H1 (cell line): Measurements from ENCODE around the gene C7orf57. TPM values are rescaled to one million over a fixed set of nuclear protein-coding genes. Genes with fewer than 3 reads are reported as not detected.

Source experiments
- CTCF ChIA-PET: fragments of 300-600 bp; sonication (Branson Sonifier 250); formaldehyde crosslinking; loops from one replicate; lab custom pipeline; 2021; ENCODE audit not compliant: partially characterized antibody; lab: Charles Lee
- POLR2A ChIA-PET: fragments of 300-600 bp; sonication (Branson Sonifier 250); formaldehyde crosslinking; loops from one replicate; lab custom pipeline; 2021; ENCODE audit warnings: inconsistent platforms; ENCODE audit not compliant: partially characterized antibody; lab: Charles Lee
- DNase-seq, 2 experiments: peaks; one replicate each; pipeline versions ENCODE4 v3.0.0 to v3.0.0-alpha.2; 2010 to 2022; ENCODE audit warnings: low spot score in 2 of 2, low read depth in 1 of 2, mixed read lengths in 1 of 2
- FAIRE-seq: peaks from 2 replicates; lab custom pipeline; 2011; peaks lifted over from hg19 to GRCh38; lab: Jason Lieb, UNC
- H2AFZ ChIP-seq: 2 replicates; pipeline ENCODE4 v1.8.1; 2012; ENCODE audit warnings: low read length, inconsistent platforms
- H2AK5ac ChIP-seq: 2 replicates; pipeline ENCODE4 v1.6.1; 2013; ENCODE audit warnings: low read depth, low read length
- H2BK120ac ChIP-seq: replicated peaks from 2 replicates; pipeline ENCODE3; 2013; ENCODE audit warnings: low read depth, low read length, inconsistent platforms
- H2BK12ac ChIP-seq: 2 replicates; pipeline ENCODE4 v1.6.1; 2013; ENCODE audit warnings: low read depth, low read length
- H2BK15ac ChIP-seq: 2 replicates; pipeline ENCODE4 v1.6.1; 2013; ENCODE audit warnings: low read length
- H2BK20ac ChIP-seq: 2 replicates; pipeline ENCODE4 v1.6.1; 2013; ENCODE audit warnings: low read length
- H2BK5ac ChIP-seq: 2 replicates; pipeline ENCODE4 v1.6.1; 2013; ENCODE audit warnings: low read depth, low read length
- H3K14ac ChIP-seq: 2 replicates; pipeline ENCODE4 v1.6.1; 2013; ENCODE audit warnings: inconsistent platforms; ENCODE audit not compliant: insufficient read length
- H3K18ac ChIP-seq: 2 replicates; pipeline ENCODE4 v1.6.1; 2013; ENCODE audit warnings: low read length; ENCODE audit errors: extremely low read depth
- H3K23ac ChIP-seq: 2 replicates; pipeline ENCODE4 v1.6.1; 2013; ENCODE audit warnings: inconsistent platforms; ENCODE audit not compliant: insufficient read length
- H3K23me2 ChIP-seq: 2 replicates; pipeline ENCODE4 v1.6.1; 2013; ENCODE audit warnings: low read depth, low read length
- H3K27ac ChIP-seq: 2 replicates; pipeline ENCODE4 v1.6.1; 2011; ENCODE audit warnings: low read depth, low read length, inconsistent platforms
- H3K27me3 ChIP-seq, 4 experiments: replicated peaks in 1 of 4; 1 replicate in 1 of 4; 2 replicates in 3 of 4; pipeline versions ENCODE4 v1.6.1 to v1.8.1; 2011 to 2013; ENCODE audit warnings: low read length in 3 of 4, mild to moderate bottlenecking in 3 of 4, inconsistent platforms in 2 of 4, mixed read lengths in 2 of 4, moderate library complexity in 1 of 4; ENCODE audit not compliant: control insufficient read depth in 3 of 4, insufficient read depth in 3 of 4; ENCODE audit errors: extremely low read depth in 1 of 4
- H3K36me3 ChIP-seq, 4 experiments: 2 replicates each; pipeline versions ENCODE4 v1.6.1 to v1.8.1; 2011 to 2013; ENCODE audit warnings: mild to moderate bottlenecking in 4 of 4, low read length in 3 of 4, moderate library complexity in 2 of 4, control low read depth in 1 of 4, inconsistent platforms in 1 of 4; ENCODE audit not compliant: insufficient read depth in 4 of 4, control insufficient read depth in 2 of 4
- H3K4ac ChIP-seq: replicated peaks from 2 replicates; pipeline ENCODE3; 2013; ENCODE audit warnings: low read length, low read depth, mixed read lengths, inconsistent platforms; ENCODE audit not compliant: insufficient read length
- H3K4me1 ChIP-seq, 4 experiments: replicated peaks in 1 of 4; 1 replicate in 1 of 4; 2 replicates in 3 of 4; pipeline versions ENCODE4 v1.6.1 to v1.8.1; 2011 to 2013; ENCODE audit warnings: low read length in 3 of 4, inconsistent platforms in 2 of 4, mixed read lengths in 1 of 4; ENCODE audit not compliant: insufficient read depth in 4 of 4, control insufficient read depth in 3 of 4
- H3K4me2 ChIP-seq, 2 experiments: 2 replicates each; pipeline versions ENCODE4 v1.6.1 to v1.8.1; 2011 to 2013; ENCODE audit warnings: low read depth in 2 of 2, low read length in 2 of 2, control low read depth in 1 of 2, inconsistent platforms in 1 of 2, mild to moderate bottlenecking in 1 of 2; ENCODE audit not compliant: insufficient read depth in 1 of 2
- H3K4me3 ChIP-seq, 4 experiments: fragments of 200-600, 300-600 bp in 1 of 4; sonication (generic), shearing (Covaris generic), sonication (Bioruptor Twin) in 1 of 4; 2 replicates each; pipeline versions ENCODE4 v1.5.1 to v1.8.1; 2011 to 2016; ENCODE audit warnings: low read length in 4 of 4, low read depth in 3 of 4, control low read depth in 2 of 4, inconsistent platforms in 2 of 4, mild to moderate bottlenecking in 2 of 4, mixed read lengths in 1 of 4, moderate library complexity in 1 of 4; ENCODE audit not compliant: insufficient read depth in 2 of 4; ENCODE audit errors: extremely low read depth in 1 of 4
- H3K56ac ChIP-seq: replicated peaks from 2 replicates; pipeline ENCODE3; 2013; ENCODE audit warnings: low read depth, mild to moderate bottlenecking, mixed read lengths, low read length, inconsistent platforms; ENCODE audit not compliant: insufficient read length
- H3K79me1 ChIP-seq: 2 replicates; pipeline ENCODE4 v1.6.1; 2013; ENCODE audit warnings: low read depth, low read length, control low read depth
- H3K79me2 ChIP-seq, 2 experiments: 2 replicates each; pipeline versions ENCODE4 v1.6.1 to v1.8.1; 2012 to 2013; ENCODE audit warnings: low read length in 2 of 2, mild to moderate bottlenecking in 2 of 2, inconsistent platforms in 1 of 2; ENCODE audit not compliant: insufficient read depth in 2 of 2, control insufficient read depth in 1 of 2
- H3K9ac ChIP-seq, 4 experiments: replicated peaks in 1 of 4; 1 replicate in 1 of 4; 2 replicates in 3 of 4; pipeline versions ENCODE4 v1.6.1 to v1.8.1; 2011 to 2013; ENCODE audit warnings: low read depth in 3 of 4, low read length in 3 of 4, control low read depth in 2 of 4, mild to moderate bottlenecking in 2 of 4, moderate library complexity in 2 of 4, inconsistent platforms in 1 of 4; ENCODE audit errors: extremely low read depth in 1 of 4
- H3K9me3 ChIP-seq, 2 experiments: 2 replicates each; pipeline versions ENCODE4 v1.6.1 to v1.8.1; 2012 to 2013; ENCODE audit warnings: mild to moderate bottlenecking in 2 of 2, moderate library complexity in 2 of 2, control low read depth in 1 of 2, inconsistent platforms in 1 of 2, low read depth in 1 of 2, low read length in 1 of 2, mixed read lengths in 1 of 2; ENCODE audit not compliant: insufficient read depth in 2 of 2
- H4K20me1 ChIP-seq, 2 experiments: replicated peaks in 1 of 2; 2 replicates each; pipeline versions ENCODE3 to v1.8.1; 2011 to 2013; ENCODE audit warnings: inconsistent platforms in 2 of 2, low read length in 2 of 2, mild to moderate bottlenecking in 1 of 2; ENCODE audit not compliant: insufficient read depth in 2 of 2, control insufficient read depth in 1 of 2
- H4K5ac ChIP-seq: 2 replicates; pipeline ENCODE4 v1.6.1; 2013; ENCODE audit warnings: low read length, low read depth, mixed read lengths, inconsistent platforms; ENCODE audit not compliant: insufficient read length
- H4K8ac ChIP-seq: 2 replicates; pipeline ENCODE4 v1.8.0; 2013; ENCODE audit warnings: mild to moderate bottlenecking, moderate library complexity, low read length, inconsistent platforms; ENCODE audit not compliant: insufficient read depth; ENCODE audit errors: extremely low read depth
- H4K91ac ChIP-seq: replicated peaks from 2 replicates; pipeline ENCODE3; 2013; ENCODE audit warnings: low read length, mixed read lengths, inconsistent platforms; ENCODE audit not compliant: insufficient read length
- FOSL1 ChIP-seq: IDR thresholded peaks from 2 replicates; pipeline ENCODE4 v1.6.1; 2011; ENCODE audit warnings: mild to moderate bottlenecking, low read depth, low read length, moderate library complexity; ENCODE audit not compliant: insufficient read depth
- POLR2A ChIP-seq, 2 experiments: IDR thresholded peaks; 1 replicate in 1 of 2; 2 replicates in 1 of 2; pipeline ENCODE4 v1.6.1; 2011; ENCODE audit warnings: low read depth in 2 of 2, low read length in 2 of 2, mild to moderate bottlenecking in 2 of 2; ENCODE audit errors: control extremely low read depth in 1 of 2
- SP1 ChIP-seq: IDR thresholded peaks from 2 replicates; pipeline ENCODE4 v1.6.1; 2011; ENCODE audit warnings: low read depth, low read length
- WGBS, 2 experiments: shearing (Covaris generic) in 1 of 2; methylation state at CpG; one replicate each; pipeline versions ENCODE4 v1.1.6 to v1.1.7; 2013 to 2015; ENCODE audit warnings: low lambda C conversion rate in 2 of 2, mixed read lengths in 2 of 2, inconsistent platforms in 1 of 2, low coverage in 1 of 2, missing lambda C conversion rate in 1 of 2; ENCODE audit not compliant: insufficient replicate concordance in 2 of 2, insufficient coverage in 1 of 2, insufficient read length in 1 of 2; ENCODE audit errors: extremely low coverage in 1 of 2, missing lambda C conversion rate in 1 of 2; 5-methylcytosine and 5-hydroxymethylcytosine counted together
- polyA plus RNA-seq, 7 experiments: library from polyadenylated mRNA; depleted of rRNA in 3 of 7; stranded (reverse) in 5 of 7; unstranded in 2 of 7; fragments of >200 nt in 5 of 7; fragments of 200-250 nt in 2 of 7; gene quantifications; 1 replicate in 5 of 7; 2 replicates in 1 of 7; 4 replicates in 1 of 7; pipeline versions ENCODE4 v1.2.1 to v1.2.3, GENCODE V29; 2011 to 2013; ENCODE audit warnings: missing spikeins in 2 of 7, mixed read lengths in 2 of 7
- total RNA-seq: library from RNA; stranded (reverse); fragmentation: NEBNext Ultra II Directional; extraction: Animal tissue kit (Norgen Biotek cat#: 25700); gene quantifications from 2 replicates; pipeline ENCODE4 v1.2.1, GENCODE V29; 2021

Gene C7orf57
- total and polyA plus RNA-seq, 2 of the 8 experiments (the other 6 are each of a cell fraction or from before 2014, with no cell fraction given), result 0.08 to 0.56 TPM

GRCh38 chr7:48091506-48092433 lies 56.4 kb downstream of the C7orf57 start:
- Histone ChIP-seq H2BK20ac (no peak overlapping the region), H3K14ac (no peak overlapping the region), H3K79me1 (peaks cover 2% of the 10 kb centered on the region; the same call in 1 of the 2 replicates), H4K91ac (no peak overlapping the region), H4K20me1 (no peaks in the 10 kb centered on the region), H3K4me3 (peak overlapping the region in 2 of 4 experiments; percentile 4 to 85; a peak in 2 of 8 replicates), H4K8ac (no peak overlapping the region), H2AK5ac (no peak overlapping the region), H3K36me3 (peaks cover 9 to 51% (median 22%) of the 10 kb centered on the region in 4 experiments; a peak in 7 of 8 replicates), H3K4me2 (peak overlapping the region in 1 of 2 experiments; percentile 92; a peak in 2 of 4 replicates), H2BK12ac (no peak overlapping the region), H2BK120ac (no peak overlapping the region), H3K9ac (no peak overlapping the region), H3K9me3 (no peaks in the 10 kb centered on the region), H2BK15ac (0 out of 2 replicates have a peak overlapping the region, but pooled peaks have one; percentile 67), H3K4me1 (peaks cover 3 to 9% (median 7%) of the 10 kb centered on the region in 4 experiments), H3K27ac (no peak overlapping the region), H3K23ac (no peak overlapping the region), H3K23me2 (peaks cover 7% of the 10 kb centered on the region; the same call in 1 of the 2 replicates), H3K4ac (no peak overlapping the region), H3K56ac (no peak overlapping the region), H2BK5ac (no peak overlapping the region), H3K27me3 (no peaks in the 10 kb centered on the region), H3K79me2 (peaks cover 0 to 6% of the 10 kb centered on the region in 2 experiments; a peak in 1 of 4 replicates), H4K5ac (no peak overlapping the region), H3K18ac (no peak overlapping the region), H2AFZ (no peak overlapping the region)
- DNase-seq (peak in 1 of 2 experiments; percentile 37), FAIRE-seq (no peak)
- 83% methylated on average over 10 of the region's 10 CpGs; no CpG with 5 or more reads in 1 of the 2 experiments for WGBS, 2 experiments
- CTCF ChIA-PET, result interaction anchor here (0.9 to 5.7 kb wide), 6 partner anchors 11 to 147 kb away, joined by 3 to 34 read pairs (median 6); no protein-coding TSS in a partner anchor
- TF ChIP-seq SP1 (no peak), FOSL1 (no peak), POLR2A (IDR thresholded peaks at IDR 0.05; ENCODE audit: control extremely low read depth in 1 of 2, low read depth in 2 of 2, low read length in 2 of 2) (peak in 1 of 2 experiments; percentile 32; a peak in 1 of 3 replicates)
- POLR2A ChIA-PET, result interaction anchor here (0.7 to 4.6 kb wide), 6 partner anchors 9 to 109 kb away, joined by 3 to 26 read pairs (median 6); no protein-coding TSS in a partner anchor
